HuH-7 (cell line): ENCODE data around the gene TRPM2.
"Not testable (repeated sequence)": the region's sequence is repeated elsewhere in the genome, so short reads cannot be mapped to it uniquely, and the experiment has no call there.

Source experiments
- DNase-seq: peaks from one replicate; pipeline ENCODE4 v3.0.0; 2011; ENCODE audit warnings: low spot score

Gene TRPM2

GRCh38 chr21:44335266-44336059, 18.0 kb upstream of the TRPM2 start:
- DNase-seq = no peak

GRCh38 chr21:44337449-44337848, 16.0 kb upstream of the TRPM2 start:
- no peak for DNase-seq

- DNase-seq = peak; percentile 82
Measured at GRCh38 chr21:44337941-44338895, 15.2 kb upstream of the TRPM2 start.

GRCh38 chr21:44338971-44339910, 14.2 kb upstream of the TRPM2 start, which contains the start of gene CFAP410:
Gene CFAP410 (minus strand): TSS chr21:44339390. CDS start chr21:44339194, 196 bp downstream.
- peak; percentile 92 for DNase-seq

GRCh38 chr21:44341726-44342458, 11.5 kb upstream of the TRPM2 start:
- not testable (repeated sequence) for DNase-seq

GRCh38 chr21:44342981-44343380, 10.4 kb upstream of the TRPM2 start:
- DNase-seq = not testable (repeated sequence)

- DNase-seq = no peak
Measured at GRCh38 chr21:44344541-44345183, 8.8 kb upstream of the TRPM2 start.

GRCh38 chr21:44345495-44345894, 7.9 kb upstream of the TRPM2 start:
- DNase-seq = no peak

GRCh38 chr21:44347911-44348451, 5.4 kb upstream of the TRPM2 start:
- no peak for DNase-seq

GRCh38 chr21:44348861-44349260, 4.6 kb upstream of the TRPM2 start:
- DNase-seq = no peak

GRCh38 chr21:44349416-44349846, 4.0 kb upstream of the TRPM2 start:
- DNase-seq = no peak

GRCh38 chr21:44349847-44350772, 3.3 kb upstream of the TRPM2 start:
- DNase-seq = no peak

- no peak for DNase-seq
Measured at GRCh38 chr21:44350773-44351481, 2.5 kb upstream of the TRPM2 start.

GRCh38 chr21:44351535-44352252, 1.7 kb upstream of the TRPM2 start:
- no peak for DNase-seq

- DNase-seq = no peak
Measured at GRCh38 chr21:44352253-44352860, 1.1 kb upstream of the TRPM2 start.

GRCh38 chr21:44354001-44354405, 582 bp downstream of the TRPM2 start:
- DNase-seq = no peak
